HK-2 (cell line): ENCODE measurements around the gene DNAJB9.
"Not testable (repeated sequence)": the region's sequence is repeated elsewhere in the genome, so short reads cannot be mapped to it uniquely, and the experiment has no call there.

Source experiments
- DNase-seq: peaks from one replicate; pipeline ENCODE4 v3.0.0-alpha.2; 2018; ENCODE audit not compliant: unreplicated experiment

Gene DNAJB9

DNA sequence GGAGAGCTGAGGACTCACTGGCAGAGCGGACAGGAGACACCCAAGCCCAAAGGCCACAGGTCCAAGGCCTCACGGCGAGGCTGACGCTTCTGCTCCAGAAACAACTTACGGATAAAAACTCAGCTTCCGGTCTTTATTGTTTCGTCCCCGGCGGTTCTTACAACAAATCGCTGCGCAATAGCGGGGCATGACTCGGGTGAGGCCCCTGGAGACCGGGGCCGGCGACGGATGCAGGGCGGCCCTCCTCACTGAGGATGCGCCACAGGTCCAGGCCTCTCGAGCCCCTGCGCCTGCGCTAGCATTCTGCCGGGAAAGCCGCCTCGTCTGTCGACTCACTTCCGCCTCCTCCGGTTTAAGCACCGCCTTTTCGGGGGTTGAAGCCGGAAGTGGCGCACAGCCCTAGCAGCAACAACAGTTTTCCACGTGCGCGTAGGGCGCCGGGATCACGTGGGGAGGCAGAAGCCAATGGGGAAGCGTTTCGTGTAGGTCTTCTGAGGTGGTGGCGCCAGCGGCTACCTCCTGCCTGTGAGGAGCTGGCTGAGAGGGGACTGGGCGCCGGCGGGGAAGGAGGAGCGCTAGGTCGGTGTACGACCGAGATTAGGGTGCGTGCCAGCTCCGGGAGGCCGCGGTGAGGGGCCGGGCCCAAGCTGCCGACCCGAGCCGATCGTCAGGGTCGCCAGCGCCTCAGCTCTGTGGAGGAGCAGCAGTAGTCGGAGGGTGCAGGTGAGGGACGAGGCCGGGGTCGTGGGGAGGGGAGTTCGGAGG lies at the start of gene DNAJB9, which contains the start of gene THAP5:
Gene DNAJB9 (plus strand): TSS at position 494 of the 765 bp plus-strand sequence. CDS start 1,853 bp downstream, outside the sequence.
Gene THAP5 (minus strand): TSS at position 326 of the 765 bp plus-strand sequence. CDS start 137 bp downstream, at position 189.
- DNase-seq, result peak; percentile 100

DNA sequence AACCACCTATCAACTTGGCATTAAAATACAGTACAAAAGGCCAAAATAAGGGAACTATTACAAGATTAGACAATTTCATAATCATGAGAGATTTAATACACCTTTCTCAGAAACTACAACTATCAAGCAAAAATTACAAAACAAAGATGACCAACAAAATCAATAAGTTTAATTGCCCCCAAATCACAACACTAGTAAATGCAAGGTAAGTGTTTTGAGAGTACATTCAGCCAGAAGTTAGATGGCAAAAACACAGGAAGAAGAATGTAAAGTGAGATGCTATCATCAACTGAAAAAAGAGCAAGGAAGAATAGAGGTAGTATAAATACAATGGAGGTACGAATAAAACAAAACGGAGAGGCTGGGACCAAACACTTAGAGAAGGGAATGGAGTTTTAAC lies 46.9 kb upstream of the DNAJB9 start:
- no peak for DNase-seq

DNA sequence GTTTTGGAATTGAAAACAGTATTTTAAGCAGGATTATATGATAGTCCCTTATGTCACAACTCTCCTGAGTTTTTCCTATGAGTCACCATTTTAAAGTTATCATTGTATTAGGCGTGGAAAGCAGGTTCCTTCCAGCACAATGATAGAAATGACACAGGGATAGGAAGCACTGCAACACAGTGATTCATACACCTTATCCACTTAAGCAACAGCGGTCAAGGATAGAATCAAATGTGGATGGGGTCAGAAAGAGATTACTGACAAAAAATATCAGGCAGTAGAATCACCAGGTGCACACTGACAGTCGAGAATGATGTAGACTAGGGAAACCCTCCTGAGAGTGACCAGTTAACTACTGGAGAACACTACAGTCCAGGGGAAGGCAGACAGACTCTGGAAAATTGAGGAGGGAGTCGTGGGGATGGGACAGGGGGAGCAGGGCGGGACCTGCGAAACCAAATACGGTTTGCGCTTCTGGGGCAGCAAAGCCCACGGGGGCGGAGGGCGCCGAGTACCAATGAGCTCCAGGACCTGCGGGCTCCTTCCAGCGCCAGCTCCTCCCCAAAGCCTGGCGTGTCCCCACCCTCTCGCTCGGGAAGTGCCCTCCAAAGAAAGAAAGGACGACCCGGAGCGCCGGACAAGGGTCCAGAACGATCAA lies 44.2 kb upstream of the DNAJB9 start:
- no peak for DNase-seq

DNA sequence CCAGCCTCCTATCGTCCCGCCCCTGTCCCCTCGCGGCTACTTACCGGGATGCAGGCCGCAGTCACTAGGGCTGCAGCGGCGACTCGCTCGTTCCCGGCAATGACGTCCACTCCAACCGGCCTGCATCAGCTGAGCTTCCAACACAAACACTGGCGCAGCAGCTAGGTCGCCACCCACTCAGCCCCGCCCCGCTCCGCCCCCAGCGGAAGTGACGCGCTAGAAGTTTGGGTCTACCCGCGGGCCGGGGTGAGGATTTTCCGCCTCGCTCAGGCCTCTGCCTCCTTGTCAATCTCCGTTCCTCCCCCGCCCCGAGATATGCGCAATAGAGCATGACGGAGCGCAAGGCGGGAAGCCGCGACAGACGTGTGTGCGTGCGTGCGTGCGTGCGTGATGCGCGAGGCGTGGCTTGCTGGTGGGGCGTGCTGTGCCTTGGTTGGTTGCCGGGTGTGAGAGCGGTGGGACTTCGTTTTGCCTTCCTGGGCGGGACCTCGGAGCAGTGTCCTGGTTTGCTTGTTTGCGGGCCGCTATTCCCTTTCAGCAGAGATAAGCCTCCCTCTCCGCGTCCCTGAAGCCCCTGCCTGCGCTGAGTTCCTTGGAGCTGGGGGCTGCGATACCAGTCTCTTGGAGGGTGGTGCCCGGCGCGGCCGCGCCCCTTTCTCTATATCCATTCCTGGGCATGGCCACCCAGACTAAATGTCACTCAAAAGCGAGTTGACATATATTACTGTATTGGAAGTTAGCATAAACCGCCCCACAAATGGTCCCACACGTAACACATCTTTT lies 43.5 kb upstream of the DNAJB9 start, which contains the start of gene PNPLA8:
Gene PNPLA8 (minus strand): TSS at position 151 of the 783 bp plus-strand sequence. CDS start 10,644 bp downstream, outside the sequence.
- DNase-seq, result peak; percentile 100

DNA sequence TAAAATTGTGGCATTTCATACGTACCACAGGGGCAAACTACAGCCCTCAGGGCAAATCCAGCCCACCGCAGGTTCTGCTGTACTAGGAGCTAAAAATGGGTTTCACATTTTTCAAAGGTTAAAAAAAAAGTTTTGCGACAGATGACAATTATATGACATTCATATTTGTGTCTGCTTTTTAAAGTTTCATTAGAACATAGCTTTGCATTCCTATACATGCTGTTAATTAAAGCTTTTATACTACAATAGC lies 43.0 kb upstream of the DNAJB9 start:
- no peak for DNase-seq

DNA sequence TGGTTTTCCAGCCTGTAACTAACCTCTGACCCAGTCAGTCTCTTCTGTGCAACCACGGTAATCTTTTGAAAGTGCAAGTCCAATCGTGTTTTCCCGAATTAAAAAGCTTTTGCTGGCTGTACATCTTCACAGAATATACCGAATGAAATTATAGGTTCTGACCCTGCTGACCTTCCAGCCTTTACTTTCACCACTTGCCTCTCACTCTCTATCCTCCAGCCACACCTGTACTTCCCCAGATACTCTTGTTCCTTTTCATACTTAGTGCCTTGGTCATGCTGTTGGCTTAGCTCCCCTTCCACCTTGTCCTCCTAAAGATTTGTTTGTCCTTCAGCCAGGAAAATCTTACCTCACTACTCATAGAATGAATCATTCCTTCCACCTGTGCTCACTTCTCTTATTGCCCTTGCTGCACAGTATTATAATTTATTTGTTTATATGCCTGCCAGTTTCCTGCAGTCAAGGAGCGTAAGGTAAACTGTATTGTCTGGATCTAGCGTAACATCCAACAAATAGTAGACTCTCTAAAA lies 41.4 kb upstream of the DNAJB9 start:
- DNase-seq, result no peak

DNA sequence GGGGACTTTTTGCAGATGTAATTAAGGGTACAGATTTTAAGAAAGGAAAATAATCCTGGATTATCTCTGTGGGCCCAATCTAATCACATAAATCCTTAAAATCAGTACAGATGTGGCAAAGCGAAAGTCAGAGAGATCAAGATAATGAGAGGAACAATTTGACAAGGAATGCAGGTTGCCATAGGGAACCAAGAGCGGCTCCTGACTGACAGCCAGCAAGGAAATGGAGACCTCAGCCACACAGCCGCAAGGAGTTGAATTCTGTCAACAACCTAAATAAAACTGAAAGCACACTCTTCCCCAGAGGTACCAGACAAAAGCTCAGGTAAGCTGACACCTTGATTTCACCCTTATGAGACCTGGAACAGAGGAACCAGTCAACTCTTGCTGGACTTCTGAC lies 40.3 kb upstream of the DNAJB9 start:
- no peak for DNase-seq

DNA sequence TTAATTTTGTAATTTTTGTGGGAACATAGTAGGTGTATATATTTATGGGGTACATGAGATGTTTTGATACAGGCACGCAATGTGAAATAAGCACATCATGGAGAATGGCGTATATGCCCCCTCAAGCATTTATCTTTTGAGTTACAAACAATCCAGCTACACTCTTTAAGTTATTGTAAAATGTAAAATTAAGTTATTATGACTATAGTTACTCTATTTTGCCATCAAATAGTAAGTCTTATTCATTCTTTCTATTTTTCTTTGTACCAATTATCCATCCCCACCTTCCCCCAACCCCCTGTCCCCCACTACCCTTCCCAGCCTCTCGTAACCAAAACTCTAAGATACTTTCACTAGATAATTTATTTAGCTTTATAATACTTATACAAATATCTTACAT lies 36.0 kb upstream of the DNAJB9 start:
- no peak for DNase-seq

DNA sequence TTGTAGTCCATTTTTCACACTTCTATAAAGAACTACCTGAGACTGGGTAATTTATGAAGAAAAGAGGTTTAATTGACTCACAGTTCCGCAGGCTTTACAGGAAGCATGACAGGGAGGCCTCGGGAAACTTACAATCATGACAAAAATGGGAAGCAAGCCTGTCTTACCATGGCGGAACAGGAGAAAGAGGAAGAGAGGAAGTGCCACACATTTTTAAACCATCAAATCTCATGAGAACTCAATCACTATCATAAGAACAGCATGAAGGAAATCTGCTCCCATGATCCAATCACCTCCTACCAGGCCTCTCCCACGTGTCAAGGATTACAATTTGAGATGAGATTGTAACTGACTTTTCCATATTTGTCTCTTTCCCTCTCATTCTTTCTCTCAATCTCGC lies 34.4 kb upstream of the DNAJB9 start:
- DNase-seq, result no peak

DNA sequence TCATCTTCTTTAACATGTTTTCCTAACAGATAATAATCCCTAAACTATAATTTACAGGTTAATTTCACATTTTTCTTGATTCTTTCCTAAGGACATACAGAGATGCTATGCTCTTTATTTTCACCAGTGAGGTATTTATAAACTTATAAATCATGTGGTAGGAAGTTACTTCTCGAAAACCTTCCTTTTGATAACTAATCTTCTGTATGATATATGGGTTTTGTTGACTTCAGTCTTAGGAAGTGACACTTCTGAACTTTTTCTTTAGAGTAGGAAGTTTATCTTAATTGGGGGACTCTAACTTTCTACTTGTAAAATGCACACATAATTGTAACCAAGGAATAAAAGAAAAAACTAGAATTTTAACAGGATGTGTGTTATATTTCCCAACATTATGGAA lies 33.9 kb upstream of the DNAJB9 start:
- no peak for DNase-seq

DNA sequence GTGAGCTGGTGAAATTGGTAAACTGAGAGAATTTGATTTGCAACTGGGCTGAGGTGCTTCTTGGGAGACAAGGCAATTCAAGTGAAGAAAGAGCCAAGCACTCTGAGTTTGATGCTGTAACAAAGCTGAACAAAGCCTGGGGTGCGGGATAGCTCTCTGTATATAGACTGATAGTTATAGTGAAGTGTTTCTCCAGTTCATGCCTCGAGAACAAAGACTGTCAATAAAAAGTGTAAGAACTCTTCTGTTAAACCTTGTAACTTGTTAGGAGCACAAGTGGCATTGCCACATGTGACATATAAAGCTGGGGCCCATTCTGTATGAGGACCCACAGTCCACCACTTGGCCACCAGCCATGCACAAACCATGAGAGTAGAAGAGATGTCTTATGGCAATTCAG lies 32.4 kb upstream of the DNAJB9 start:
- DNase-seq, result no peak

DNA sequence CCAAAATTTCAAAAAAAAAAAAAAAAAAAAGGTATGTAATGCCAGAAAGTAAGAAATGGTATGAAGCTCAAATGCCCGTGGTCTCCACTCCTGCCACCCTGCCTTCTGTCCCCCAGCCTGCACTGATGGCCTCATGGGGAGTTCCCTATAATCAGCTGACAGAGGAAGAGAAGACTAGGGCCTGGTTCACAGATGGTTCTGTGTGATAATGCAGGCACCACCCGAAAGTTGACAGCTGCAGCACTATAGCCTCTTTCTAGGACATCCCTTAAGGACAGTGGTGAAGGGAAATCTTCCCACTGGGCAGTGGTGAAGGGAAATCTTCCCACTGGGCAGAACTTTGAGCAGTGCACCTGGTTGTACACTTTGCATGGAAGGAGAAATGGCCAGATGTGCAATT lies 31.4 kb upstream of the DNAJB9 start:
- not testable (repeated sequence) for DNase-seq

DNA sequence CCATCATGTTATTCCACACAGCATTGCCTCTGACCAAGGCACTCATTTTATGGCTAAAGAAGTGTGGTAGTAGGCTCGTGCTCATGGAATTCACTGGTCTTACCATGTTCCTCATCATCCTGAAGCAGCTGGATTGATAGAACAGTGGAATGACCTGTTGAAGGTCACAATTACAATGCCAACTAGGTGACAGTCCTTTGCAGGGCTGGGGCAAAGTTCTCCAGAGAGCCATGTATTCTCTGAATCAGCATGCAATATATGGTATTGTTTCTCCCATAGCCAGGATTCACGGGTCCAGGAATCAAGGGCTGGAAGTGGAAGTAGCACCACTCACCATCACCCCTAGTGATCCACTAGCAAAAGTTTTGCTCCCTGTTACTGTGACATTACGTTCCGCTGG lies 31.0 kb upstream of the DNAJB9 start:
- DNase-seq, result not testable (repeated sequence)

DNA sequence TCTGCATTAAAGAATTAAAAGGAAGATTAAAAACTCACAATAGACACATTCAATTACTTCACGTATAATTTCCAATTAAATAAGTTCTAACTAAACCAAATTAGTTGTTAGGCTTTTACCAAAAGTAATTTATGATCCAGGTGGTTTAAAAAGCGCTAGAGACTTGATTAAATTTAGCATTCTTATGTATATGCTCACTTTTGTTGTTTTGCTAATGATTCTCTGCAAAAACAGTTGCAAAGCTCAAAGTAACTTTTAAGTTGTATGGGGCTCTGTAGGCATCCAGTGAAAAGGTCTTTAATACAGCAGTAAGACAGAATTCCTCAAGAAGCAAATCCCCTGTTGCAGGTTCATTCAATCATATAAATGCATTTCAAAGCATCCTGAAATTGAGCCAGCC lies 28.2 kb upstream of the DNAJB9 start:
- DNase-seq, result no peak

DNA sequence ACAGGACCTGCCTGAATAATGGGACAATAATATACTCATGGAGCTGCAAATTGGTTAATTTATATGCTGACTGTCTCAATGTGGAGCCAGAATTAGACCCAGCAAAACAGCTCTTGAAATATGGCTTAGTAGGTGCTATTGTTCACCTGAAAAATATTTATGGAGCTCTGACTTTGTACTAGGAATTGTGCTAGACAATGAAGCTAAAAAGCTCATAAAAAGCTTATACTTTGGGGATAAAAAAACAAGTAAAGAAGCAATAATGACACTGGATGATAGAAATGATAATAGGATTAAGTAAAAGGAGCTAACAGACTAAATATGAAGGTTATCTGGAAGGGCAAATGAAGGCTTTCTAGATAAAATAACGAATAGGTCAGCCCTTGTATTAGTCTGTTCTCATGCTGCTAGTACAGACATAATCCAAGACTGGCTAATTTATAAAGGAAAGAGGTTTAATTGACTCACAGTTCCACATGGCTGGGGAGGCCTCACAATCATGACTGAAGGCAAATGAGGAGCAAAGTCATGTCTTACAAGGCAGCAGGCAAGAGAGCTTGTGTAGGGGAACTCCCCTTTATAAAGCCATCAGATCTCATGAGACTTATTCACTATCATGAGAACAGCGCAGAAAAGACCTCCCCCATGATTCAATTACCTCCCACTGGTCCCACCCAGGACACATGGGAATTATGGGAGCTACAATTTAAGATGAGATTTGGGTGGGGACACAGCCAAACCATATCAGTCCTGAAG lies 21.4 kb upstream of the DNAJB9 start:
- DNase-seq, result not testable (repeated sequence)

DNA sequence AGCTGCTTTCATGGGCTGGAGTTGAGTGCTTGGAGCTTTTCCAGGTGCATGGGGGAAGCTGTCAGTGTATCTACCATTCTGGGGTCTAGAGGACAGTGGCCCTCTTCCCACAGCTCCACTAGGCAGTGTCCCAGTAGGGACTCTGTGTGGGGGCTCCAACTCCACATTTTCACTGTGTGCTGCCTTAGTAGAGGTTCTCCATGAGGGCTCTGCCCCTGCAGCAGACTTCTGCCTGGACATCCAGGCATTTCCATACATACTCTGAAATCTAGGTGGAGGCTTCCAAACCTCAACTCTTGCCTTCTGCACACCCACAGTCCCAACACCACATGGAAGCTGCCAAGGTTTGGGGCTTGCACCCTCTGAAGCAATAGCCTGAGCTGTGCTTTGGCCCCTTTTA lies 13.0 kb upstream of the DNAJB9 start:
- DNase-seq, result not testable (repeated sequence)

DNA sequence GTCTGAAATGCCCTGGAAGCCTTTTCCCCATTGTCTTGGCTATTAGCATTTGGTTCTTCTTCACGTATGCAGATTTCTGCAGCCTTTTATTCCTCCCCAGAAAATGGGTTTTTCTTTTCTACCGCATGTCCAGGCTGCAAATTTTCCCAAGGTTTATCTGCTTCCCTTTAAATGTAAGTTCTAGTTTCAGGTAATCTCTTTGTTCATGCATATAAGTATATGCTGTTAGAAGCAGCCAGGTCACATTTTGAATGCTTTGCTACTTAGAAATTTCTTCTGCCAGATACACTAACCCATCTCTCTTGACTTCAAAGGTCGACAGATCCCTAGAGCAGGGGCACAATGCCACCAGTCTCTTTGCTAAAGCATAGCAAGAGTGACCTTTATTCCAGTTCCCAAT lies 12.5 kb upstream of the DNAJB9 start:
- no peak for DNase-seq

DNA sequence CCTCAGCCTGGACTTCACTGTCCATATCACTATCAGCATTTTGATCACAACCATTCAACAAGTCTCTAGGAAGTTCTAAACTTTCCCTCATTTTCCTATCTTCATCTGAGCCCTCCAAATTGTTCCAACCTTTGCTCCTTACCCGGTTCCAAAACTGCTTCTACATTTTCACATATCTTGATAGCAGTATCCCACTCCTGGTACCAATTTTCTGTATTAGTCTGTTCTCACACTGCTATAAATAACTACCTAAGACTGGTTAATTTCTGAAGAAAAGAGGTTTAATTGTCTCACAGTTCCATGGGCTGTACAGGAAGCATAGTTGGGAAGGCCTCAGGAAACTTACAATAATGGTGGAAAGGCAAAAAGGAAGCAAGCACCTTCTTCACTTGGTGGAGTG lies 12.1 kb upstream of the DNAJB9 start:
- no peak for DNase-seq

DNA sequence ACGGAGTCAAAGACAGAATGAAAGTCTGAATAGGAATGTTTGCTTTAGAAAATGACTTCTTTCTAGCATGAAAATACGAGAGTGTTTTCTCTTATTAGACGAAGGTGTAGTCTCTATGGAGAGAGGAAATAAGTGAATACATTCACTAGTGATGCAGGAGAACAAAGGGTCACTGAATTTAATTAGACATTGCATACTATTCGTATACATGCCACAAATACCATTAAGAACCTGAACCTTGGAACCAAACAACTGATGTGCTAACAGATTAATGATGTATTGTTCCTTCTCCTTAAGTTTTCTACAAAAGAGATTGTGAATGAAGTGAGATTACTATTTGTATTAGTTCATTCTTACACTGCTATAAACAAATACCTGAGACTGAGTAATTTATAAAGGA lies 10.4 kb upstream of the DNAJB9 start:
- DNase-seq, result no peak

DNA sequence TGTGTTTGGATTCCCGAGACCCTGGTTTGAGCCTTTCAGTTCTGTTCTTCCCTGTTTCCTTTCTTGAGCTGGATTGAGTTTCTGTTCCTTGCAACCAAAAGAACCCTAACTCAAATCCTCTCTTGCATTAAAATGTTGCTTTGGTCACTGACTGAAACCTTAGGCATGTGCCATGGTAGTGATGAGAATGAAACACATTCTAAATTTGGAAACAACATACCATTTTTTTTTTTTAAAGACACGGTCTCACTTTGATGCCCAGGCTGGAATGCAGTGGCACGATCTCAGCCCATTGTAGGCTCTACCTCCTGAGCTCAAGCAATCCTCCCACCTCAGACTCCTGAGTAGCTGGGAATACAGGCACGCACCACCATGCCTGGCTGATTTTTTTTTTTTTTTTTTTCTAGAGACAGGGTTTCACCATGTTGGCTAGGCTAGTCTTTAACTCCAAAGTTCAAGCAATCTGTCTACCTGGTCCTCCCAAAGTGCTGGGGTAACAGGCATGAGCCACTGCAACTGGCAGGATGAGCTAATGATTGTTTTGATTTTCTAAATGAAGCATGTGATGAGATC lies 8.5 kb upstream of the DNAJB9 start:
- no peak for DNase-seq

DNA sequence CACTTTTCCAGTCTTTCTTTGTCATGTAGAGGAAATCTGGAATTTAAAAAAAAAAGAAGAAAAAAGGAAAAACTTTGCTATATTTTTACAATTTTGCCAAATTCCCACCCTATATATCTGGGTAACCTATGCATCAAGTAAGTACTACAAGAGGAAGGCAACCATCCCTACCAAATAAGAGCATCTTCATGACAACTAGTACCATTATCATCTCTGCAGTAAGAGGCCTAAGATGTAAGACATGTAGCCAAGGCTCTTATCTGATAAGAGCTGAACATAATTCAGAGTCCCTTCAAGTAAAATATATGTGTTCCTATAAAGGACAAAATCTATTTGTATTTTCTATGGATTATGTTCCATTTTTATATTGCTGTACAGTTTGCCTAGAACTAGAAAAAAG lies 3.7 kb upstream of the DNAJB9 start:
- no peak for DNase-seq
